ENCODE results near the gene SULT1A4. TPM values are rescaled to one million over a fixed set of nuclear protein-coding genes. Genes with fewer than 3 reads are reported as not detected.

The SULT1A4 gene
- total RNA-seq, 1 experiment from 2014 or later, result 6.1 TPM

Other genes with a start within 250 kb of the SULT1A4 start
- 1.2 TPM in 1 of 2 replicates, not detected in the other for gene NPIPB11, start 53.2 kb upstream of the SULT1A4 start, total RNA-seq (2014; rRNA removed; shearing (Covaris generic); ENCODE audit: low replicate concordance)
- gene BOLA2, start 5.6 kb upstream of the SULT1A4 start, total RNA-seq (2014; rRNA removed; shearing (Covaris generic); ENCODE audit: low replicate concordance), result 8.3 and 26.8 TPM in 2 replicates
- gene SLX1B, start 5.4 kb upstream of the SULT1A4 start, total RNA-seq (2014; rRNA removed; shearing (Covaris generic); ENCODE audit: low replicate concordance), result 41.9 and 71.1 TPM in 2 replicates
- not detected in 2 replicates for gene NPIPB12, start 46.5 kb downstream of the SULT1A4 start, total RNA-seq (2014; rRNA removed; shearing (Covaris generic); ENCODE audit: low replicate concordance)
- gene SPN, start 203.3 kb downstream of the SULT1A4 start, total RNA-seq (2014; rRNA removed; shearing (Covaris generic); ENCODE audit: low replicate concordance), result not detected in 2 replicates
- gene QPRT, start 219.3 kb downstream of the SULT1A4 start, total RNA-seq (2014; rRNA removed; shearing (Covaris generic); ENCODE audit: low replicate concordance), result 0.36 and 0.64 TPM in 2 replicates